GM21515 (cell line): ENCODE data around the gene TAL1.
A peak's percentile ranks its signal among the peaks of the same experiment; 100 is the strongest.
"Not testable (repeated sequence)": the region's sequence is repeated elsewhere in the genome, so short reads cannot be mapped to it uniquely, and the experiment has no call there.

ENCODE experiments used
- ATAC-seq: cut with Tn5 transposase; IDR thresholded peaks from one replicate; pipeline ENCODE4 v1.9.1; 2021; ENCODE audit not compliant: unreplicated experiment

The TAL1 gene

DNA sequence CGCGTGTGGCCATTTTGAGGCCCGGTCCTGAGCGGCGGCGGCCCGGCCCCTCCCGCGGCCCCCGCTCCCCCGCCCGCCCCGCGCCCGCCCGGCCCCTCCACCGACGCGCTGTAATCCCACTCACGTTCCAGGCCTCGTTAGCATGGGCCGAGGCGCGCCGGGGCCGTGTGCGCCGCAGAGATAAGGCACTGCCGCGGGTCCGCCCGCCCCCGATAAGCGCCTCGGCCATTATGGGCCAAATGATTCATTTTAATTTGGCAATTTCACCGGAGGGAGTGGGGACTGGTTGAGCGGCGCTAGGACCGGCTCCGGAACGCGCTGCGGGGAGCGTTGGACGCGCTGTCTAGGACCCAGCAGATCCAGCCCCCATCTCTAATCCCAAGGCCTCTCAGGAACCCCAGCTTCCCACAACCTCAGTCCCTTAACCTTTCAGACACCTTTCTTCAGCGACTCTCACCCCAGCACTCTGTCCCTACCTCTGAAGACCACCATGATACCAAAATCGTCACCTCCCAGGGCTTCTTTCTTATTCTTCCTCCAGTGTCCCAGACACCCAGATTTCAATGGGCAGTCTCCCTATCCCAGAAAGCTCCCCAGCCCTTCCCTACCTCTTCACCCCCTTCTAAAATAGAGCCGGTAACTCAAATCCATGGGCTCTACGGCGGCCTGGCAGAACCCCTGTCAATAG, at the start of gene TAL1:
Gene TAL1, minus strand, starts transcription at position 39 of the 688 bp plus-strand sequence. CDS start 6,337 bp downstream, outside the sequence.
- no peak for ATAC-seq

DNA sequence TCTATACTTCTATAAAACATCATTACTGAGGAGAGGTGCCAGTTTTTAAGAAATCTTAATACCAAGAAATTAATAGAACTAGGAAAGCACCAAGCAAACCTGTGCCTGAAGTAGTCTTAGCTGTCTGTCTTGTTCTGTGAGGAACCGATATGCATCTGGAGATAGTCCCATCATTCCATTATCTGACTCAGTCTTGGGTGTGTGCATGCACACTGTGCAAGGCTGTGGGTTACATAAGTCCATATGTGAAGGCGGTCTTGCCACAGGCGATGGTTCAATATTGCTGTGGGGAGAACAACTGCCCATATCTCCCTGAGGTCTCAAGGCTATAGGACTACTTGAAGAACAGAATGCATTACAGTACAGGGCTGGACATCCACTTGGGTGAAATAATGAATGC, 48.1 kb upstream of the TAL1 start:
- ATAC-seq = no peak

DNA sequence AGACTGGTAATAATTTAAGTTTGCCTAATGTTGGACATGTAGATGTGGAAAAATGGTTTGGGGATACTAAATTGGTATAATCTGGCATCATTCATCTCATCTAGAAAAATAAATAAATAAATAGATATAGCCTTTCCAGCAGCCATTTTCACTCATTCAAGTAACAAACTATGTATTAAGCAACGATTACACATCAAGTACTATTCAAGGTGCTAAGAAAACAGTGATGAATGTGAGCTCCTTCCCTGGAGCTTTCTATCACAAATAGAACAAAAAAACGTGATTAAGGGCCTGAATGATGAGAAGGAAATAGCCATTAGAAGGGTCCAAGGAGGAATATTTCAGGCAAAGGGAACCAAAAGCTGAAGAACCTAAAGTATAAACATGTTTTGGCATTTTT, 44.8 kb upstream of the TAL1 start:
- no peak for ATAC-seq

DNA sequence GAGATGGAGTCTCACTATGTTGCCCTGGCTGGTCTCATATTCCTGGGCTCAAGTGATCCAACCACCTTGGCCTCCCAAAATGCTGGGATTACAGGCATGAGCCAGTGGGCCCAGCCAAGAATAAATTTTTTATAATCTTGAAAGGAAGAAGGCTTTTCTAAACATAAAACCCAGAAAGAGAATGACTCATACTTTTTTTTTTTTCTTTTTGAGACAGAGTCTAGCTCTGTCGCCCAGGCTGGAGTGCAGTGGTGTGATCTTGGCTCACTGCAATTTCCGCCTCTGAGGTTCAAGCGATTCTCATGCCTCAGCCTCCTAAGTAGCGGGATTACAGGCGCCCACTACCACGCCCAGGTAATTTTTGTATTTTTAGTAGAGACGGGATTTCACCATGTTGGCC, 43.8 kb upstream of the TAL1 start:
- ATAC-seq = not testable (repeated sequence)

DNA sequence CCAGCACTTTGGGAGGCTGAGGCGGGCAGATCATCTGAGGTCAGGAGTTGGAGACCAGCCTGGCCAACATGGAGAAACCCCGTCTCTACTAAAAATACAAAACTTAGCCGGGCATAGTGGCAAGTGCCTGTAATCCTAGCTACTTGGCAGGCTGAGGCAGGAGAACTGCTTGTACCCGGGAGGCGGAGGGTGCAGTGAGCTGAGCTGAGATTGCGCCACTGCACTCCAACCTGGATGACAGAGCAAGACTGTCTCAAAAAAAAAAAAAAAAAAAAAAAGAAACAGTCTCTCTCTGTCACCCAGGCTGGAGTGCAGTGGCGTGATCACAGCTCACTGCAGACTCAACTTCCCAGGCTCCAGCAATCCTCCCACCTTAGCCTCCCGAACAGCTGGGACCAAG, 33.5 kb upstream of the TAL1 start:
- ATAC-seq = not testable (repeated sequence)

DNA sequence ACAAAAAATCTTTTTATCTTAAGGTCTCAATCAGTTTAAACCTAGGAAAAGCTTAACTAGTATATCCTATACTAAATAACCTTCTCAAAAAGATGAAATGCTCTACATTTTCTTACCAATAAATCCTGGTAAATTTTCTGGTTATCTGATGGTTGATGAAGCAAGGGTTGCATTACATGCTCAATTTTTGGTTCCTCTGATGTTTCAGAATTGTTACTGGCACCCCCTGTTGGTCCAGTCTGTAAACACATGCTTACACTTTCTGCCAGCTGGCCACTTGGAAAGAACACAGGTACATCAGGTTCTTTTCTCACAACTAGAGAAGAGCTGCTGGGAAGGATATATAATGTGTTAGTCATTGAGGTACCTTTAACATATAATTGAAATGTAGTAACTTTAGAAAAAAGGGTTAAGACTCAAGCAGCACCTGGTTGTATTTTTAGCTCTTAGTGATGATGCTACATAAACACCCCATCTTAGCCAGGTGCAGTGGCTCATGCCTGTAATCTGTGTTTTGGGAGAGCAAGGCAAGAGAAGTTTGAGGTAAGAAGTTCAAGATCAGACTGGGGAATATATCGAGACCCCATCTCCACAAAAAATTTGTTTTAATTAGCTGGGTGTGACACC, 30.9 kb upstream of the TAL1 start:
- ATAC-seq = peak; percentile 59

DNA sequence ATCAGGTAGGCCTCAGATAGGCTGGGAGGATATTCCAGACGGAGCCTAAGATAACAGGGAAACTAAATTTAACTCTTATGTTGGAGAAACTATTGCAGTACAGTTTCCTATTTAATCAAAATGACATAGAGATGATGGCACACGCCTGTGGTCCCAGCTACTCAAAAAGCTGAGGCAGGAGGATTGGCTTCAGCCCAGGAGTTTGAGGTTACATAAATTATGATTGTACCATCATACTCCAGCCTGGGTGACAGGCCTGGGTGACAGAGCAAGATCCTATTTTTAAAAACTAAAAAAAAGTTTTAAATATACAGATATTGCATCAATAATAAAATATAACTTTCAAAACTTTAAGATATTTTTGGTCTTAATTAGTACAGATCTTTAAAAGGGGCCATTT, 25.2 kb upstream of the TAL1 start:
- no peak for ATAC-seq

DNA sequence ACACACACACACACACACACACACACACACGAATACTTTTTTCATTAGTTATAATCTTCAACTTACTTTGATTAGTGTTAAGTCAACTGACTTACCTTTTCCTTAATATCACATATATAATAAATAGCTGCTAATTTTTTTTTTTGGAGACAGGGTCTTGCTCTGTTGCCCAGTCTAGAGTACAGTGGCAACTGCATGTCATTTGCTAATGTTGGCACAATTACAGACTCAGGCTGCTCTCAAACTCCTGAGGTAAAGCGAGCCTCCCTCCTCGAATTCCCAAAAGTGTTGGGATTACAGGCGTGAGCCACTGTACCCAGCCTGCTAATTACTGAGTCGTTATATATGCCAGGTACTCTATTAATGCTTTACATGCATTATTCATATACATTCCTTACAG, 20.8 kb upstream of the TAL1 start:
- no peak for ATAC-seq

DNA sequence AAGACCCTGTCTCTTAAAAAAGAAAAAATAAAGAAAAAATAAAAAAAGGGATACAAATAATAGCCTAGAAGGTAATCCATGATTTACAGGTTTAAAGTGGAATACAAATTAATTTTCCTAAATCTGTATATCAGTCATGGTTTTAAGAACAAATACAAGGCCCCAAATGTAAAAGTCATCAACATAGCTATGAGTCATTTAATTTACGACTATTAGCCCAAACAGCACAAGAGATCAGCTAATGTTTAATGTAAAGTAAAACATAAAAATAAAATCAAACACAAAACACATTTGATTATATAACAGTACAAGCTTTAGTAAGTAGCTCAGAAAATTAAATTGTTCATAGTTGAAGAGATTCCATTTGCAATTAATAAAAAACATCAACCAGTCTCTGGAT, 20.3 kb upstream of the TAL1 start:
- ATAC-seq = no peak

DNA sequence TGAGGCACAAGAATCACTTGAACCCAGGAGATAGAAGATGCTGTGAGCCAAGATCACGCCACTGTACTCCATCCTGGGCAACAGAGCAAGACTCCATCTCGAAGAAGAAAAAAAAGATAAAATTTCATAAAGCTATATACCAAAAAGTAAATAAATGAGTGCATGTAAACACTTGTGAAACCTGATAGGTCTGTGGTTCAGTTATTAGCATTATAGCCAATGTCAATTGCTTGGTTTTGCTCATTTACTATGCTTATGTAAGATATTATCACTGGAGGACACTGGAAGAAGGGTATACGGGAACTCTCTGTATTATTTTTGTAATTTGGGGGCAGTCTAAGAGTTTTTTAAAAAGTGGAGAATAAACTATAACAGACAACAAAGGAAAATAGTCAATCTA, 17.7 kb upstream of the TAL1 start:
- no peak for ATAC-seq

DNA sequence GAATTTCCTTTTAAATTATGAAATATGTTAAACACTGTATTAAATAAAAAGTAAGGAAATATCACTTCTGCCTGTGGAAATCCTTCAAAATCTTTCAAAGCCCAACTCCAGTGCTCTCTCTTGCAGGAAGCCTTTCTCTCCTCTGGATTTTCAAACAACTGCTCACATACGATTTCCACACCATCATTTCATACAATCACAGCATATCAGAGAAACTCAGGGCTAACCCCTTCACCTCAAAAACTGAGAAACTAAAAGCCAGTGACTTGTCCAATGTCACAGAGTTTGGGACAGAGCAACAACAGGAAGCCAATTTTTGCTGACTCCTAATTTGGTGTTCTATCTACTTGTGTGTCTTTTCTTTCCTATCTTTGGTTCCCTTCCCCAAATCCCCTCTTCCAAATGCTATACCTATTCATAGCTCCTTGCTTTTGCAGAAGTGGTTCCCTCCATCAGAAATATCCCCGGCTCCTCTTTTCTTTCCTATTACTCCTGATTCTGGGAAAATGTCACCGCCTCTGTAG, 12.4 kb upstream of the TAL1 start:
- ATAC-seq = no peak

DNA sequence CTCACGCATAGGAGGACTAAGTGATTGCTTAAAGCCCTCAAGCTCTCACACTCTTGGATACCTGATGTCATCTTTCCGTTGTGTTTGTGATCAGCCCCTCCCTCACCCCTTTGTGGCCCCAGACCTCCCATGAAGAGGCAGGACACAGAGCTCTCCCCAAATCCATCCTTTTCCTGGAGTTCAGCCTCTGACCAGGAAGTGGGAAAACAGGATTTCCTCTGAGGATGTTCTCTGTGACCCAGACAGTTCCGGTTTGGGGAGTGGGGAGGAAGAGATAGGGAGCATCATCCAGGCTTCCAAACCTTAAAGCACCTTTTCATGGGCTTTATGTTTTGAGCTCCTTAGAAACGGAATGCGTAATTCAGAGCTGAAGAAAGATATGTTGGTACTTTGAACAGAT, 11.9 kb upstream of the TAL1 start:
- ATAC-seq = no peak

DNA sequence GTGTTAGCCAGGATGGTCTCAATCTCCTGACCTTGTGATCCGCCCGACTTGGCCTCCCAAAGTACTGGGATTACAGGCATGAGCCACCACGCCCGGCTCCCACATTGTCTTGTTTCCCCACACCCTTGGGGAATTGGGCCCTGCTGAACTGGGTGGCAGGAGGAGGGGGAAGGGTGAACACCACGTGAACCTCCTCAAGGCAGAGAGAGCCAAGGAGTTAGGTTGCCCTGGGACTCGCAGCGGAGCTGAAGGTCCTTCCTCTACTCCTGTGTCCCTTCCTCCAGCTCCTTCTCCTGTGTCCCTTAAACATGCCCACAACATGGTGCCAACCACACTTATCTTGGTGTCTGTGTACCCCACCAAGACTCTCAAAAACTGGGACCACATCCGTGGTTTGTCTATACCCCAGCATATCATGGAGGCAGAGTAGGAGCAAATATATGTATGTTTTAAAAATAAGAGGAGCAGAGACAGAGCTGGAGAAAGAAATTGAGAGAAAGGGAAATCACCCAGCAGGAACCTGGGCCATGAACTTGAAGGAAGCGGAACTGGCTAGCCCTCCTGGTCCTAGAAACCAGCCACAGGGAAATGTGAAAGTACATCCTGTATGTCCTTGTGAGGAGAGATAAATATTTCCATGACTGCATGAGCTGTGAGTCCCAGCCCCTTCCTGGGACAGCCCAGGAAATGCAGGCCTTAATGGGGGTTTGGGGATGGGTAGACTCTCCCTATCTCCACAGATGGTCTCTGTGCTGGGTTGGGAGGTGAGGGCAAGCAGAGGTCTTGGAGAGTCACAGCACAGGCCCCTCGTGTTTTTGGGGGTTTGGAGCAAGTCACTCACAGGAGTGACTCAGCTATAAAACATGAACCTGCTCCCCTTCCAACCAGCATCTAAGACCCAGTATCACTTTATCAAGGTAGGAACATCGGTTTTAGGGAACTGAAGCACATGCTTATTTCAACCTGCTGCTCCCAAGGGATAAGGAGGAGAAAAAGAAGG, 9.4 kb upstream of the TAL1 start:
- no peak for ATAC-seq

DNA sequence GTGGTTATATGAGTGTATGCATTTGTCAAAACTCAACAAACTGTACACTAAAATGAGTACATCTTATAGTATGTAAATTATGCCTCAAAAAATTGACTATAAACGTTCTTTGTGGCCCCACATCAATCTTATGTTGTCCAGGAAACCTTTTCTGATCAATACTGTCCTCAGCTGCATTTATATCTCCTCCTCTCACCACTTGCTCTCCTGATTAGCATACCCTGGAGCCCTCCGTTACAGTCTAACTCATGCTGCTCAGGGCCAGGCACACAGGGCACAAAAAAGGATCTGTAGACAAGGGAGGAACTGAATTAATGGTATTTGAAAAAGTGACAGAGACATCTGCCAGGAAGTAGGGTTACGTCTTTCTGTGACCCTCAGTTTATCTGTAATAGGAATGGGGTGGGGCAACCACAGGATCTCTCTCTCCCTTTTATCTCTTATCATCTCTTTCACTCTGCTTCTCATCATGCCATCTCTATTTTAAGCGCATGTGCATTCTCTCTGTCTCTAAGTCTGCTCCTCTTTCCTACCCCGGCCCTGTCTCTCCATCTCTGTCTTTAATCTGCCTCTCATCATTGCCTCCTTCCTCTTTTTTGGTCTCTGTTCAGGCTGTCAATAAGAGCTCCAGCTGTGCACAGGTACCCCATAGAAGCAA, 7.0 kb upstream of the TAL1 start:
- ATAC-seq = no peak

DNA sequence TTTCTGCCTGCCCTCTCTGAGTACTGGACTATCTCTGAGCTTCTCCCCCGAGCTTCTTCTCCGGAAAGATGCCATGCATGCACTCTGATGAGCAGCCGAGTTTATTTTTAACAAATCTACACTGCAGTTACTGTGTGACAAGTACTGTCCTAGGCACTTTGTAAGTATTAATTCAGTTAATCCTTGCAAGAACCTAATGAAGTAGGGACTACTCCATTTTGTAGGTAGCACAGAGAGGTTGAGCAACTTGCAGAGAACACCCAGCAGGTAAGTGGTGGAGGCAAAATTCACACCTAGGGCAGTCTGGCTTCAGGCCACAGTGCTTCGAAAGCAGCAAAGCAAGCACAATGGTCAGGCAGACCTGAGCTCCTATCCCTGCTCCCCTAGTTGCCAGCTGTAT, 3.8 kb upstream of the TAL1 start:
- no peak for ATAC-seq

DNA sequence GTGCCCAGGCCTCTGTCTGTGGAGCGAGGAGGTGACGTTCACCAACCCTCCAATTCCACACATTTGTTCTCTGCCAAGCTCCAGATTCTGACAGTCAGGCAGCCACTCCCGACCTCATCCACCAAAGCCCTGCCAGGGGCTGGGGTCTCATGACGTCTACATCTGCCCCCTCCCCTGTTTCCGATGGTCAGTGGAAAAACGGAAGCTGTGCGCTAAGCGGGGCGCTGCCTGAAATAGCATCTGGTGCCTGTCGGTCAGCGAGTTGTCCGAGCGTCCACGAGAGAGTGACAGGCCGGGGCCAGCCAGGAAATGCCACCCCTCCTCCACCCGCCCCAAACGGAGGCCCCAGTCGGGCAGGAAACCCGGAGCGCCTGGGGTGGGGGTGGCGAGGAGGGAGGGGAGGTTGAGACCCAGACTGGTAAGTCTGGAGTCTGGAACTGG, 3.2 kb upstream of the TAL1 start:
- ATAC-seq = no peak

DNA sequence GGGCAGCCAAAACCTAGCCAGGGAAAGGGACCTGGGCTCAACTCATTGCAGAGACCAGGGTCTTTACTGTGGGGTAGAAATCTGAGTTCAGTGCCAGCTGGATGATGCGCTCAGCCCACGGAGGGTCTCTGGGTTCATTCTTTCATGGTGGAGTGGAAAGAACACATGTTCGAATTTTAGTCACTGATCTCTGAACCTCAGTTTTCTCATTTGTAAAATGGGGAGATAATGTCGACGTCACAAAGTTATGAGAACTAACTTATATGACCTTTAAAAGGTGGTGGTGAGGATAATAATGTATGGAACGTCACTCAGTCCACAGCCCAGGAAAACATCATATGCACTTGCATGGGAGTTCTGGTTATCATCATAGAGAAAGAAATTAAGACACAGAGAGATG, 1.2 kb upstream of the TAL1 start:
- no peak for ATAC-seq

DNA sequence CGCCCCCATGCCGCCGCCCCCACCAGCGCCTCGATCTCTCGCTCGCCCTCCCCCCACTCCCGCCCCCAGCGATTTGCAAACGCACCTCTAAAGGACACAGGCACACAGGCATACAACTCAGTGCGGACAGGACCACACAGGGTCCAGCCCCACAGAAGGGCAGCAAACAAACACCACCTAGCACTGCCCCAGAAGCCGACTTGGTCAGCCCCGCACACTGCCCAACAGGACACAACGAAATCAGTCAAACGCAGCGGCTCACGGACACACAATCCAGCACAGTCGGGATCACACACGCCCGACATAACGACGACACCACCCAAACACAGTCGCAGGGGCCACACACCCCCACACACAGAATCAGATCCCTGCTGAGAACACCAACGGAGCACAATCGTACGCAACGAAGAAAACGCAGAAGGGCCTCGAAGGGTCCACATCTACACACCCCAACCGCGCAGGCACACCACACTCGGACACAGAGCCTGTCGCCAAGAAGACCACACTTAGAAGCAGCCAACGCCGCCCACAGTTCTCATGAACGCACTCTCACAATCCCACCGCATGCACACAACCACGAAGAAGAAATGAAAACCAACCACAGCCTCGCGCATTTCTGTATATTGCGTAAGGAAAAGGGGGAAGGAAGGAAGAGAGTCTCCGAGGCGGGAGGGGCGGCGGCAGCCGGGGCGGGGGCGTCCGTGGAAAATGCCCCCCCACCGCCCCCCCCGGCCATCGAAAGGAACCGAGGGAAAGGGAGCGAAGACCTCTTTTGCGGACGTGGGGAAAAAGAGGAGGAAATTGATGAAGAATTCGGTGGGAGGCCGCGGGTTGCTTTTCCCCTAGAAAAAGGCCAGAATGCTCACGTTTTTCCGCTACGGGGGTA, 481 bp downstream of the TAL1 start:
- ATAC-seq = no peak

DNA sequence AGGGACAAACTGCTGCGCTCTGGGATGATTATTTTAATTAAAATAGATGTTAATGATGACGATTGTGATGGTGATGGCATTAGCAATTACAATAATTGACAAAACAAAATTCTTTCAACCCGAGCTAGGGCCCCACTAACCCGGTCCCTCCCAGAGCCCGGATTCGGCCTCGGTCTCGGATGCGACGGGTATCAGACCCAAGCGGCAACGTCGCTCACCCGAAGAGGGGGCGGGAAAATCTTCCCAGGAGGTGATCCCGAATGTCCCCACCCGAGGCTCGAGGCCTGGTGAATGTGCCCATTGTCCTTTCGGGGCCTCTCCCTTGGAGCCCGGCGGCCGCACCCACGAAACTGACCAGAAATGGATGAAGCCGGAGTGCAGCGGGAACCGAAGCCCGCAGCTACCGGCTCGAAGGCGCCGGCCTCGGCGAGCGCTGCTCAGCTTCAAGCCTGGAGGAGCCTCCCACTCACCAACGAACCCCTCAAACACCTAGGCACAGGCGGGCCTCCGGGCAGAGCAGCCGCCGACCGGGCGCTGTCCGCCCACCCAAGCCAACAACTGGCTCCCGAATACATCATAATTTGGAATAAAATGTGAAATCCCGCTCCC, 1.2 kb downstream of the TAL1 start:
- no peak for ATAC-seq
